Stimulated activated CD8-positive, alpha-beta memory T cell treated with anti-CD3 and anti-CD28 coated beads, Interleukin-12 subunit alpha, Interleukin-12 subunit beta, amount 100 ng/mL, for 1 hour (primary cell): ENCODE data around the gene MT1F.
"Not testable (repeated sequence)": the region's sequence is repeated elsewhere in the genome, so short reads cannot be mapped to it uniquely, and the experiment has no call there.

Experiments used
- DNase-seq: peaks from one replicate; pipeline ENCODE4 v3.0.0-alpha.2; 2020; ENCODE audit warnings: low read depth

Gene MT1F

GRCh38 chr16:56657555-56658326, at the start of gene MT1F:
TSS of gene MT1F (plus strand) at chr16:56657959. CDS start at chr16:56658059, 100 bp downstream.
- DNase-seq = peak; percentile 51

- DNase-seq = peak; percentile 78
Observed at GRCh38 chr16:56608043-56608875, 49.5 kb upstream of the MT1F start, which contains the start of gene MT2A. TSS of gene MT2A (plus strand) at chr16:56608584. CDS start at chr16:56608656, 72 bp downstream.

GRCh38 chr16:56608876-56609462, 48.8 kb upstream of the MT1F start:
- no peak for DNase-seq

GRCh38 chr16:56609463-56609921, 48.3 kb upstream of the MT1F start:
- DNase-seq = peak; percentile 60

- DNase-seq = peak; percentile 53
Observed at GRCh38 chr16:56610017-56610608, 47.6 kb upstream of the MT1F start.

- no peak for DNase-seq
Observed at GRCh38 chr16:56610609-56611111, 47.1 kb upstream of the MT1F start.

GRCh38 chr16:56611281-56611833, 46.4 kb upstream of the MT1F start:
- DNase-seq = no peak

- no peak for DNase-seq
Observed at GRCh38 chr16:56613706-56614105, 44.1 kb upstream of the MT1F start.

GRCh38 chr16:56614549-56614991, 43.2 kb upstream of the MT1F start:
- no peak for DNase-seq

- DNase-seq = no peak
Observed at GRCh38 chr16:56615353-56615752, 42.4 kb upstream of the MT1F start.

- DNase-seq = no peak
Observed at GRCh38 chr16:56616608-56617211, 41.0 kb upstream of the MT1F start.

GRCh38 chr16:56617212-56618085, 40.3 kb upstream of the MT1F start:
- no peak for DNase-seq

GRCh38 chr16:56618138-56618537, 39.6 kb upstream of the MT1F start:
- DNase-seq = no peak

GRCh38 chr16:56620339-56620897, 37.3 kb upstream of the MT1F start:
- no peak for DNase-seq

- not testable (repeated sequence) for DNase-seq
Observed at GRCh38 chr16:56621665-56622445, 35.9 kb upstream of the MT1F start.

GRCh38 chr16:56623184-56623583, 34.6 kb upstream of the MT1F start:
- not testable (repeated sequence) for DNase-seq

GRCh38 chr16:56623637-56624036, 34.1 kb upstream of the MT1F start:
- no peak for DNase-seq

GRCh38 chr16:56625140-56625942, 32.4 kb upstream of the MT1F start, which contains the start of gene MT1E:
TSS of gene MT1E (plus strand) at chr16:56625781. CDS start at chr16:56625852, 71 bp downstream.
- no peak for DNase-seq
